ENCODE measurements around the gene NDUFS8. TPM values are rescaled to one million over a fixed set of nuclear protein-coding genes. Genes with fewer than 3 reads are reported as not detected.
"Not testable (repeated sequence)": the region's sequence is repeated elsewhere in the genome, so short reads cannot be mapped to it uniquely, and the experiment has no call there.

Gene NDUFS8
- 113 and 125 TPM in 2 replicates for total RNA-seq
- long read RNA-seq, transcript NDUFS8-201 (7 exons, 791 nt): major isoform, 22 of 39 reads
- long read RNA-seq, partial matches to known transcripts: 7 of 39 reads
- long read RNA-seq, other reads (novel, unspliced or antisense): 7 of 39 reads

DNA sequence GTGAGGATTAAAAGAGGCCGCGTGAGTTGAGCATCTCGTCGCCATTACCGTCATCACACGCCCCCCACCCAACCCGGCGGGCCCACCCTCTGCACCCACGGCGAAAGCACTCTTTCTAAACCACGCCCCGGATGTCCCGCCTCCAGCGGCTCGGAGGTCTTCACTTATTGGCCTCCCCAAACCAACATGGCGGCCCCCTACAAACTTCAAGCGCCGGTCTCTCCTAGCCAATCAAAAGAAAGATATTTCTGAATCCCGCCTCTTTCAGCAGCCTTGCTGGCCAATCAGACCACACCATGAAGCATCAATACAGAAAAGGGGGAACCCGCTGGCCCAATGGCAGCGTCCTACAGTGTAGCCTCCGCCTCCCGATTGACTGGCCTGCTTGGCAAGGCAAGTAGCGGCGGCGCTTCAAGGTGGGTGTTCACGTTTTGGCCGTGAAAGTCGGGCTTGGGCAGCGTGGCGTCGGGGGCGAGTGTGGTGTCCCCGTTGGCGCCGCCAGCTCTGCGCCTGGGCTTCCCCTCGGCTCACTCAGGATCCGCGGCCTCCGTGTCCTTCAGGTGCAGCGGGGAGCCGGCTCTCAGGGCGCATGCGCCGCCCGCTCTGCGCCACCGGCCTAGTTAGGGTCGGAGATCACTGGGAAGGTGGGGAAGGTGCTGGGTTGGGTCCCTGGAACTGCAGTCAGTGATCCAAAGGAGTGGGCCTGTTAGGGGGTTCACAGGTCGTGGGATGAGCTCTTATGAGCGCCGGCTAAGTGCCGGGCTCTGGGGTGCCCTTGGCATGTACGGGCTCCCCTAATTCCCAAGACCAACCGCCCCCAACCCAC, at the start of gene NDUFS8:
Gene NDUFS8 (plus strand): TSS at position 364 of the 826 bp plus-strand sequence. CDS start 1,471 bp downstream, outside the sequence.
- peak; percentile 88 for DNase-seq (ENCODE audit: low spot score, unreplicated experiment)
- no peaks in the 10 kb centered on the region for H3K27me3 Mint-ChIP-seq
- no peak for TF ChIP-seq CTCF (IDR thresholded peaks at IDR 0.05; ENCODE audit: unreplicated experiment)
- peak within 1 kb of the TSS; percentile 95 for H3K27ac Mint-ChIP-seq
- H3K4me1 Mint-ChIP-seq (ENCODE audit: low read depth): peaks cover 10% of the 10 kb centered on the region
- peaks cover 1% of the 10 kb centered on the region for H3K36me3 Mint-ChIP-seq (ENCODE audit: insufficient read depth)
- no peaks in the 10 kb centered on the region for H3K9me3 Mint-ChIP-seq (ENCODE audit: low read depth)
- H3K4me3 Mint-ChIP-seq (ENCODE audit: low read depth): peak within 1 kb of the TSS; percentile 93

DNA sequence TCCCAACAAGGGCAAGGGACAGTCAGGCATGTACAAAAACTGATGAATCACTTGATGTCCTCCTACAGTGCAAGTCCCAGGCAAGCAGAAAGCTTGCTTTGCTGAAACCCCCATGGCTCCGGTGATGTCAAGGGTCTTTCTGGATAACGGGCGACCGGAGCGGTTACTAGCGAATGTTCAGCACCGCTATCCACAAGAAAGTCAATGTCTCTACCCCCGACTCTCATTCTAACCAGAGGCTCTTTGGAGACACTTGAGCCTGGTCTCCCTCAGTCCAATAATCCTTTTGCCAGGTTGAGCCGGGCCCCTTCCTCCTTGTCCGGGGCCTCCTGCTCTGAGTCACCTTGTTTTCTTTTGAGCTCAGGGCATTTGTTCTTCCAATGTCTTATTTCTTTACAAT, 49.3 kb upstream of the NDUFS8 start:
- Mint-ChIP-seq H3K27me3 (peaks cover 24% of the 10 kb centered on the region), H3K4me1 (ENCODE audit: low read depth) (peaks cover 15% of the 10 kb centered on the region)
- H3K27ac Mint-ChIP-seq; H3K36me3 Mint-ChIP-seq (ENCODE audit: insufficient read depth); H3K4me3 Mint-ChIP-seq (ENCODE audit: low read depth); H3K9me3 Mint-ChIP-seq (ENCODE audit: low read depth); DNase-seq (ENCODE audit: low spot score, unreplicated experiment): not testable (repeated sequence)

- Mint-ChIP-seq H3K4me1 (ENCODE audit: low read depth) (peaks cover 15% of the 10 kb centered on the region), H3K27me3 (peaks cover 24% of the 10 kb centered on the region)
- not testable (repeated sequence) for H3K4me3 Mint-ChIP-seq (ENCODE audit: low read depth); H3K36me3 Mint-ChIP-seq (ENCODE audit: insufficient read depth); H3K27ac Mint-ChIP-seq; DNase-seq (ENCODE audit: low spot score, unreplicated experiment); H3K9me3 Mint-ChIP-seq (ENCODE audit: low read depth)
Measured at GRCh38 chr11:67982255-67982857, 48.1 kb upstream of the NDUFS8 start.

DNA sequence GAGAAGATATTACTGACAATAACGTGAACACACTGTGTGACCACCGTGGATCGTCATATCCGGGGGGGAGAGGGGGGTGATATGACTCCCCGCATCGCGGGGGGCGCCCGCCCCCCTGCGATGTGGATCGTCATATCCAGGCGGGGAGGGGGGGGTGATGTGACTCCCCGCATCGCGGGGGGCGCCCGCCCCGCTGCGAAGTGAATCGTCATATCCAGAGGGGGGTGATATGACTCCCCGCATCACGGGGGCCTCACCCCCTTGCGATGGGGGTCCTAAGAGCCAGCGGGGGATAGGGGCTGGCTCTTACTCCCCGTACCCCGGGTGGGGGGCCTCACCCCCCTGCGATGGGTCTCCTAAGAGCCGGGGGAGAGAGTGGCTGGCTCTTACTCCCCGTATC, 46.5 kb upstream of the NDUFS8 start:
- TF ChIP-seq CTCF (IDR thresholded peaks at IDR 0.05; ENCODE audit: unreplicated experiment): no peak
- H3K27ac Mint-ChIP-seq: no peak overlapping the region
- H3K27me3 Mint-ChIP-seq: peaks cover 29% of the 10 kb centered on the region
- no peak overlapping the region for H3K4me3 Mint-ChIP-seq (ENCODE audit: low read depth)
- H3K9me3 Mint-ChIP-seq (ENCODE audit: low read depth): no peaks in the 10 kb centered on the region
- H3K4me1 Mint-ChIP-seq (ENCODE audit: low read depth): peaks cover 8% of the 10 kb centered on the region
- no peak for DNase-seq (ENCODE audit: low spot score, unreplicated experiment)
- H3K36me3 Mint-ChIP-seq (ENCODE audit: insufficient read depth): no peaks in the 10 kb centered on the region

GRCh38 chr11:67985302-67985701, 45.2 kb upstream of the NDUFS8 start:
- H3K4me3 Mint-ChIP-seq (ENCODE audit: low read depth); H3K9me3 Mint-ChIP-seq (ENCODE audit: low read depth); H3K4me1 Mint-ChIP-seq (ENCODE audit: low read depth); H3K27ac Mint-ChIP-seq; H3K36me3 Mint-ChIP-seq (ENCODE audit: insufficient read depth); DNase-seq (ENCODE audit: low spot score, unreplicated experiment): not testable (repeated sequence)
- peaks cover 41% of the 10 kb centered on the region for H3K27me3 Mint-ChIP-seq

DNA sequence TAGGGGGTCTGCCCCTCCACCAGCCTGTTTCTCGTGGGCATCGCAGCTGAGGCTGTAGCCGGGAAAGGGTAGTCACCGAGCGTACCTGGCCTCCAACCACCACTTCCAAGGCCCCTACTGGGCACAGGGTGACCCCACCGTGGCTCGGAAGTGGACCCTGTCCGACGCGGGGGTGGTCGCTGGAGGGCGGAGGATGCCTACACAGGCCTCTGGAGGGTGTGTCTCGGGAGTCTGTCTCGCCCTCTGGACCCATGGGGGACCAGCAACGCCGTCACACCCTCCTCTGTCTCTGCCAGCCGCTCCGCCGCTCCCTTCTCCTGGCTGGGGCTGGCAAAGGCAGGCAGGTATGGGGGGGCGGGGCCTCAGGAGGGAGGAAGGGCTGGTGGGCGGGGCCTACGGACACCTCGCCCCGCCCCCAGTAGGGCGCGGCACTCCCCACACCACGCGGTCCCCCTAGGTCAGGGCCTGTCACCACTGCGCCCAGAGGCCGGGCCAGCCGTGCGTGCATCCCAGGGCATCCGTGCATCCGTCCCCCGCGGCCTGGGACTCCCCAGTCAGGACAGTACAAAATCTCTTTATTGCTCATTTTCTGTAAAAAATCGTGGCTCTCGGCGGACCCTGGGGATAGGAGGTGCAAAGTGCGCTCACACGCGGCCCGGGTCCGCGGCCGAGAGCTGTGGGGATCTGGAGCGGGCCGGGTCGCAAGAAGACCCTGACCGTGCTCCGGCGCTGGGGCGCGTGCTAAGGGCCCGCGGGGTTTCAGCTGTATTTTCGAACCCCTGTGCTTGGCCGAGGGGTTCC, 39.7 kb upstream of the NDUFS8 start:
- not testable (repeated sequence) for H3K4me3 Mint-ChIP-seq (ENCODE audit: low read depth); H3K36me3 Mint-ChIP-seq (ENCODE audit: insufficient read depth); DNase-seq (ENCODE audit: low spot score, unreplicated experiment); H3K4me1 Mint-ChIP-seq (ENCODE audit: low read depth); H3K9me3 Mint-ChIP-seq (ENCODE audit: low read depth)
- H3K27me3 Mint-ChIP-seq: peaks cover 43% of the 10 kb centered on the region
- H3K27ac Mint-ChIP-seq: peak overlapping the region; percentile 84

- not testable (repeated sequence) for H3K4me1 Mint-ChIP-seq (ENCODE audit: low read depth); H3K9me3 Mint-ChIP-seq (ENCODE audit: low read depth); H3K36me3 Mint-ChIP-seq (ENCODE audit: insufficient read depth); H3K27ac Mint-ChIP-seq; DNase-seq (ENCODE audit: low spot score, unreplicated experiment)
- Mint-ChIP-seq H3K4me3 (ENCODE audit: low read depth) (peak overlapping the region; percentile 49), H3K27me3 (peaks cover 40% of the 10 kb centered on the region)
Measured at GRCh38 chr11:67991347-67992121, 38.9 kb upstream of the NDUFS8 start.

Measured in progenitor cell of endocrine pancreas (in vitro differentiated cells).